GM12878 (cell line): Measurements from ENCODE around the gene COQ8B. TPM values are rescaled to one million over a fixed set of nuclear protein-coding genes. Genes with fewer than 3 reads are reported as not detected.

Source experiments
- ATF7 ChIP-seq: fragments of 450-650 bp; IDR thresholded peaks from 2 replicates; pipeline ENCODE4 v1.6.1; 2016; ENCODE audit warnings: low read depth, mild to moderate bottlenecking
- BCL11A ChIP-seq: IDR thresholded peaks from 2 replicates; pipeline ENCODE4 v1.6.1; 2011; ENCODE audit warnings: low read depth, low read length
- BHLHE40 ChIP-seq, 2 experiments: fragments of 450-650 bp in 1 of 2; IDR thresholded peaks; 2 replicates each; pipeline ENCODE4 v1.6.1; 2011 to 2017; ENCODE audit warnings: low read depth in 2 of 2, borderline replicate concordance in 1 of 2, improper control_type of control experiment in 1 of 2, low read length in 1 of 2, mild to moderate bottlenecking in 1 of 2
- GATAD2B ChIP-seq: fragments of 450-650 bp; conservative IDR thresholded peaks from 2 replicates; pipeline ENCODE4 v1.6.1; 2017; ENCODE audit warnings: low read depth, mild to moderate bottlenecking, moderate library complexity
- HCFC1 ChIP-seq: fragments of 150-350 bp; IDR thresholded peaks from 2 replicates; pipeline ENCODE4 v1.6.1; 2014; ENCODE audit warnings: low read length
- JUNB ChIP-seq: IDR thresholded peaks from 2 replicates; pipeline ENCODE4 v1.6.1; 2016; ENCODE audit warnings: antibody characterized with exemption, mild to moderate bottlenecking
- MEF2A ChIP-seq: IDR thresholded peaks from 2 replicates; pipeline ENCODE4 v1.6.1; 2011; ENCODE audit warnings: low read depth, mild to moderate bottlenecking, low read length, moderate library complexity; ENCODE audit not compliant: insufficient read depth
- NFYB ChIP-seq: IDR thresholded peaks from 2 replicates; pipeline ENCODE4 v1.6.1; 2011; ENCODE audit warnings: low read depth, mild to moderate bottlenecking, low read length, improper control_type of control experiment, moderate library complexity; ENCODE audit not compliant: insufficient read depth
- SMAD5 ChIP-seq: IDR thresholded peaks from 2 replicates; pipeline ENCODE4 v1.6.1; 2016; ENCODE audit warnings: antibody characterized with exemption, low read depth
- SRF ChIP-seq, 2 experiments: IDR thresholded peaks; 2 replicates each; pipeline ENCODE4 v1.6.1; 2011; ENCODE audit warnings: low read depth in 2 of 2, low read length in 2 of 2, mild to moderate bottlenecking in 1 of 2, moderate library complexity in 1 of 2
- ZNF217 ChIP-seq: fragments of 450-650 bp; IDR thresholded peaks from 2 replicates; pipeline ENCODE4 v1.6.1; 2017; ENCODE audit warnings: antibody characterized with exemption, mild to moderate bottlenecking
- ZNF622 ChIP-seq: fragments of 450-650 bp; IDR thresholded peaks from 2 replicates; pipeline ENCODE4 v1.6.1; 2017; ENCODE audit warnings: mild to moderate bottlenecking, inconsistent platforms
- polyA plus RNA-seq, 11 experiments: library from polyadenylated mRNA; depleted of rRNA in 4 of 11; unstranded in 6 of 11; stranded (reverse) in 5 of 11; fragments of >200 nt; fragmentation: Nextera tagmentation in 4 of 11; fragmentation: Illumina TruSeq in 1 of 11; extraction: Ambion mirVana in 4 of 11; extraction: Trizol in 1 of 11; gene quantifications; 1 replicate in 1 of 11; 2 replicates in 10 of 11; pipeline versions ENCODE4 v1.2.1 to v1.2.3, GENCODE V29; 2011 to 2016; ENCODE audit warnings: inconsistent platforms in 2 of 11, missing spikeins in 2 of 11, low read depth in 1 of 11
- total RNA-seq, 4 experiments: library from RNA; depleted of rRNA in 3 of 4; stranded (reverse); fragments of >200 nt in 3 of 4; fragmentation: Illumina TruSeq in 1 of 4; extraction: Trizol in 1 of 4; gene quantifications; 2 replicates each; pipeline versions ENCODE4 v1.2.1 to v1.2.3, GENCODE V29; 2013 to 2021
- TF ChIP-seq, protein P1 (sequence below): fragments of 150-350 bp; IDR thresholded peaks from 2 replicates; pipeline ENCODE4 v1.6.1; 2016; ENCODE audit warnings: low read depth, low read length
- TF ChIP-seq, protein P2 (sequence below): fragments of 450-650 bp; IDR thresholded peaks from 2 replicates; pipeline ENCODE4 v1.6.1; 2016; ENCODE audit warnings: mild to moderate bottlenecking
- TF ChIP-seq, protein P3 (sequence below): fragments of 450-650 bp; IDR thresholded peaks from 2 replicates; pipeline ENCODE4 v1.6.1; 2017; ENCODE audit warnings: low read depth, mild to moderate bottlenecking, moderate library complexity
- TF ChIP-seq, protein P4 (sequence below): IDR thresholded peaks from 2 replicates; pipeline ENCODE4 v1.6.1; 2012; ENCODE audit warnings: low read depth, low read length, improper control_type of control experiment
- TF ChIP-seq, protein P5 (sequence below): fragments of 450-650 bp; IDR thresholded peaks from 2 replicates; pipeline ENCODE4 v1.6.1; 2018; ENCODE audit warnings: borderline replicate concordance, mild to moderate bottlenecking; ENCODE audit not compliant: partially characterized antibody
- TF ChIP-seq, protein P6 (sequence below): IDR thresholded peaks from 2 replicates; pipeline ENCODE4 v1.6.1; 2011; ENCODE audit warnings: low read depth, mild to moderate bottlenecking, low read length, moderate library complexity, borderline replicate concordance; ENCODE audit errors: extremely low read depth

Gene COQ8B
- total and polyA plus RNA-seq, 10 of the 15 experiments (the other 5 are each of a cell fraction or from before 2014, with no cell fraction given), result 0.39 to 37.1 (median 16.8) TPM

DNA sequence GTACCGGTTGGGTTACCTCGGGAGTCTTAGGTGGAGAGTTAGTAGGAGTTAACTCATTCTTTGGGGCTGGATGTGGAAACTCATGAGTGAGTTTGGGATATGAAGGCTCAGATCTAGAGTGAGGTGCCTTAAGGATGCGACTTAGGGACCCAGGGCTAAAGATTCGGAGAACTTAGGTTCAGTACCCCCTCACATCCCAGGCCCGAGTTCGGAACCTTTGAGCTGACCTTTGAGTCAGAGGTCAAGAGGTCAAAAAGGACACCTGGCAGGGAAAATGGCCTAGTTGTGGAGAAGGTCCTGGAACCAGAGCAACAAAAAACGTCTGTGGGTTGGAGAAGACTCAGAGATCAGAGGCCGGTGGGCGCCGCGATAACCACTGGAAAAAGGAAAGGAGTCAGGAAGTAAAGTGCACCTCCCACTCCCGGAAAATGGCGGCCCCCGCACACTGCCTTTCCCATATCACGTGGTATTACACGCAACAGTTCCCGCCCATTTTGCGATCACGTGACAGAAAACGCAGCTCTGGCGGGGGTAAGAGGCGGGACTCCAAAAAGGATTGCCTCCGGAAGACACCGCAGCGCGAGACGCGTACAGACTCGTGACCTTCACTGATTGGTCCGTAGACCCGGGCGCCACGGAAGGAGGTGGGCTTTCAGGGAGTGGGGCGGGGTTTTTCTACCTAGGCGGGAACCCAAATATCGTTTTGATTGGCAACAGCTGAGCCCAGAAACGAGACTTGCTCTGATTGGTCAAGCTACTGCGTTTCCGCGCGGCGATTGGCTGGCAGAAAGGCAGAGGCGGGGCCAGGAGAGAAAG, 33.6 kb upstream of the COQ8B start, which contains the start of gene ACTMAP (continued):
- TF ChIP-seq, protein P1, sequence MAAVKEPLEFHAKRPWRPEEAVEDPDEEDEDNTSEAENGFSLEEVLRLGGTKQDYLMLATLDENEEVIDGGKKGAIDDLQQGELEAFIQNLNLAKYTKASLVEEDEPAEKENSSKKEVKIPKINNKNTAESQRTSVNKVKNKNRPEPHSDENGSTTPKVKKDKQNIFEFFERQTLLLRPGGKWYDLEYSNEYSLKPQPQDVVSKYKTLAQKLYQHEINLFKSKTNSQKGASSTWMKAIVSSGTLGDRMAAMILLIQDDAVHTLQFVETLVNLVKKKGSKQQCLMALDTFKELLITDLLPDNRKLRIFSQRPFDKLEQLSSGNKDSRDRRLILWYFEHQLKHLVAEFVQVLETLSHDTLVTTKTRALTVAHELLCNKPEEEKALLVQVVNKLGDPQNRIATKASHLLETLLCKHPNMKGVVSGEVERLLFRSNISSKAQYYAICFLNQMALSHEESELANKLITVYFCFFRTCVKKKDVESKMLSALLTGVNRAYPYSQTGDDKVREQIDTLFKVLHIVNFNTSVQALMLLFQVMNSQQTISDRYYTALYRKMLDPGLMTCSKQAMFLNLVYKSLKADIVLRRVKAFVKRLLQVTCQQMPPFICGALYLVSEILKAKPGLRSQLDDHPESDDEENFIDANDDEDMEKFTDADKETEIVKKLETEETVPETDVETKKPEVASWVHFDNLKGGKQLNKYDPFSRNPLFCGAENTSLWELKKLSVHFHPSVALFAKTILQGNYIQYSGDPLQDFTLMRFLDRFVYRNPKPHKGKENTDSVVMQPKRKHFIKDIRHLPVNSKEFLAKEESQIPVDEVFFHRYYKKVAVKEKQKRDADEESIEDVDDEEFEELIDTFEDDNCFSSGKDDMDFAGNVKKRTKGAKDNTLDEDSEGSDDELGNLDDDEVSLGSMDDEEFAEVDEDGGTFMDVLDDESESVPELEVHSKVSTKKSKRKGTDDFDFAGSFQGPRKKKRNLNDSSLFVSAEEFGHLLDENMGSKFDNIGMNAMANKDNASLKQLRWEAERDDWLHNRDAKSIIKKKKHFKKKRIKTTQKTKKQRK, result no peak; the same call in 1 of the 2 replicates
- TF ChIP-seq GATAD2B (peak; percentile 76; the same call in 1 of the 2 replicates), JUNB (no peak), SRF (IDR thresholded peaks at IDR 0.05; ENCODE audit: low read depth in 2 of 2, low read length in 2 of 2) (0 out of 4 replicates have a peak, but pooled peaks of 1 of the 2 experiments have one; percentile 40), BHLHE40 (IDR thresholded peaks at IDR 0.05; ENCODE audit: borderline replicate concordance in 1 of 2, low read depth in 2 of 2, low read length in 1 of 2) (peak; percentile 85 to 98), HCFC1 (peak; percentile 56), ZNF217 (no peak; the same call in 1 of the 2 replicates), SMAD5 (no peak), MEF2A (no peak), NFYB (peak; percentile 88), ATF7 (peak; percentile 80), BCL11A (no peak), ZNF622 (no peak)
- TF ChIP-seq, protein P2, sequence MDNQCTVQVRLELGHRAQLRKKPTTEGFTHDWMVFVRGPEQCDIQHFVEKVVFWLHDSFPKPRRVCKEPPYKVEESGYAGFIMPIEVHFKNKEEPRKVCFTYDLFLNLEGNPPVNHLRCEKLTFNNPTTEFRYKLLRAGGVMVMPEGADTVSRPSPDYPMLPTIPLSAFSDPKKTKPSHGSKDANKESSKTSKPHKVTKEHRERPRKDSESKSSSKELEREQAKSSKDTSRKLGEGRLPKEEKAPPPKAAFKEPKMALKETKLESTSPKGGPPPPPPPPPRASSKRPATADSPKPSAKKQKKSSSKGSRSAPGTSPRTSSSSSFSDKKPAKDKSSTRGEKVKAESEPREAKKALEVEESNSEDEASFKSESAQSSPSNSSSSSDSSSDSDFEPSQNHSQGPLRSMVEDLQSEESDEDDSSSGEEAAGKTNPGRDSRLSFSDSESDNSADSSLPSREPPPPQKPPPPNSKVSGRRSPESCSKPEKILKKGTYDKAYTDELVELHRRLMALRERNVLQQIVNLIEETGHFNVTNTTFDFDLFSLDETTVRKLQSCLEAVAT, result no peak
- TF ChIP-seq, protein P3, sequence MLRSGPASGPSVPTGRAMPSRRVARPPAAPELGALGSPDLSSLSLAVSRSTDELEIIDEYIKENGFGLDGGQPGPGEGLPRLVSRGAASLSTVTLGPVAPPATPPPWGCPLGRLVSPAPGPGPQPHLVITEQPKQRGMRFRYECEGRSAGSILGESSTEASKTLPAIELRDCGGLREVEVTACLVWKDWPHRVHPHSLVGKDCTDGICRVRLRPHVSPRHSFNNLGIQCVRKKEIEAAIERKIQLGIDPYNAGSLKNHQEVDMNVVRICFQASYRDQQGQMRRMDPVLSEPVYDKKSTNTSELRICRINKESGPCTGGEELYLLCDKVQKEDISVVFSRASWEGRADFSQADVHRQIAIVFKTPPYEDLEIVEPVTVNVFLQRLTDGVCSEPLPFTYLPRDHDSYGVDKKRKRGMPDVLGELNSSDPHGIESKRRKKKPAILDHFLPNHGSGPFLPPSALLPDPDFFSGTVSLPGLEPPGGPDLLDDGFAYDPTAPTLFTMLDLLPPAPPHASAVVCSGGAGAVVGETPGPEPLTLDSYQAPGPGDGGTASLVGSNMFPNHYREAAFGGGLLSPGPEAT, result peak; percentile 88
- TF ChIP-seq, protein P4, sequence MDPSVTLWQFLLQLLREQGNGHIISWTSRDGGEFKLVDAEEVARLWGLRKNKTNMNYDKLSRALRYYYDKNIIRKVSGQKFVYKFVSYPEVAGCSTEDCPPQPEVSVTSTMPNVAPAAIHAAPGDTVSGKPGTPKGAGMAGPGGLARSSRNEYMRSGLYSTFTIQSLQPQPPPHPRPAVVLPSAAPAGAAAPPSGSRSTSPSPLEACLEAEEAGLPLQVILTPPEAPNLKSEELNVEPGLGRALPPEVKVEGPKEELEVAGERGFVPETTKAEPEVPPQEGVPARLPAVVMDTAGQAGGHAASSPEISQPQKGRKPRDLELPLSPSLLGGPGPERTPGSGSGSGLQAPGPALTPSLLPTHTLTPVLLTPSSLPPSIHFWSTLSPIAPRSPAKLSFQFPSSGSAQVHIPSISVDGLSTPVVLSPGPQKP, result no peak; the same call in 1 of the 2 replicates
- TF ChIP-seq, protein P5, sequence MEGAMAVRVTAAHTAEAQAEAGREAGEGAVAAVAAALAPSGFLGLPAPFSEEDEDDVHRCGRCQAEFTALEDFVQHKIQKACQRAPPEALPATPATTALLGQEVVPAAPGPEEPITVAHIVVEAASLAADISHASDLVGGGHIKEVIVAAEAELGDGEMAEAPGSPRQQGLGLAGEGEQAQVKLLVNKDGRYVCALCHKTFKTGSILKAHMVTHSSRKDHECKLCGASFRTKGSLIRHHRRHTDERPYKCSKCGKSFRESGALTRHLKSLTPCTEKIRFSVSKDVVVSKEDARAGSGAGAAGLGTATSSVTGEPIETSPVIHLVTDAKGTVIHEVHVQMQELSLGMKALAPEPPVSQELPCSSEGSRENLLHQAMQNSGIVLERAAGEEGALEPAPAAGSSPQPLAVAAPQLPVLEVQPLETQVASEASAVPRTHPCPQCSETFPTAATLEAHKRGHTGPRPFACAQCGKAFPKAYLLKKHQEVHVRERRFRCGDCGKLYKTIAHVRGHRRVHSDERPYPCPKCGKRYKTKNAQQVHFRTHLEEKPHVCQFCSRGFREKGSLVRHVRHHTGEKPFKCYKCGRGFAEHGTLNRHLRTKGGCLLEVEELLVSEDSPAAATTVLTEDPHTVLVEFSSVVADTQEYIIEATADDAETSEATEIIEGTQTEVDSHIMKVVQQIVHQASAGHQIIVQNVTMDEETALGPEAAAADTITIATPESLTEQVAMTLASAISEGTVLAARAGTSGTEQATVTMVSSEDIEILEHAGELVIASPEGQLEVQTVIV, result peak; percentile 46
- TF ChIP-seq, protein P6, sequence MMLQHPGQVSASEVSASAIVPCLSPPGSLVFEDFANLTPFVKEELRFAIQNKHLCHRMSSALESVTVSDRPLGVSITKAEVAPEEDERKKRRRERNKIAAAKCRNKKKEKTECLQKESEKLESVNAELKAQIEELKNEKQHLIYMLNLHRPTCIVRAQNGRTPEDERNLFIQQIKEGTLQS, result peak; percentile 82; the same call in 1 of the 2 replicates
